ENCODE results near the gene LGI1.

- TF ChIP-seq CTCF (IDR thresholded peaks at IDR 0.05; ENCODE audit: insufficient read depth, low read length, poor library complexity, severe bottlenecking) (no peak), EZH2phosphoT487 (conservative IDR thresholded peaks at IDR 0.05; ENCODE audit: low read length) (no peak)
Measured at GRCh38 chr10:93767724-93768399, 10.1 kb downstream of the LGI1 start.

All from SU-DHL-6 (cell line).